Motor neuron (in vitro differentiated cells): ENCODE data around the gene NCKAP5. TPM values are rescaled to one million over a fixed set of nuclear protein-coding genes. Genes with fewer than 3 reads are reported as not detected.
A peak's percentile ranks its signal among the peaks of the same experiment; 100 is the strongest.
"Not testable (repeated sequence)": the region's sequence is repeated elsewhere in the genome, so short reads cannot be mapped to it uniquely, and the experiment has no call there.

ENCODE experiments used
- ATAC-seq, 8 experiments: fragments of 200-7000 bp; cut with Tn5 transposase; replicated peaks in 6 of 8; 2 replicates each; pipeline ENCODE4 v1.8.0; 2021; ENCODE audit warnings: mild to moderate bottlenecking in 8 of 8, moderate library complexity in 8 of 8
- H3K27ac ChIP-seq, 2 donors: fragments of 250-450 bp; sonication (Bioruptor Pico); 2 replicates each; pipeline ENCODE4 v1.9.0; 2021; ENCODE audit warnings: antibody characterized with exemption in 2 of 2, mild to moderate bottlenecking in 2 of 2, moderate library complexity in 1 of 2
- H3K4me1 ChIP-seq, 2 donors: fragments of 250-450 bp; sonication (Bioruptor Pico); replicated peaks in 1 of 2; 2 replicates each; pipeline ENCODE4 v1.6.1; 2021; ENCODE audit warnings: antibody characterized with exemption in 2 of 2, mild to moderate bottlenecking in 2 of 2, moderate library complexity in 1 of 2
- H3K4me3 ChIP-seq, 5 donors: fragments of 250-450 bp; sonication (Bioruptor Pico); 2 replicates each; pipeline ENCODE4 v1.9.0; 2021; ENCODE audit warnings: antibody characterized with exemption in 5 of 5, mild to moderate bottlenecking in 5 of 5, moderate library complexity in 4 of 5
- WGBS, 10 experiments: fragments of 450-650 bp; shearing (Covaris generic); methylation state at CpG; one replicate each; pipeline ENCODE4 v1.0.0; 2022; 5-methylcytosine and 5-hydroxymethylcytosine counted together
- in situ Hi-C, 9 experiments: fragments of 400-800 bp; cut with MboI; loops; one replicate each; pipeline ENCODE4 v1.15.0; 2021; ENCODE audit warnings: low sequenced_read_pairs in 9 of 9, low pct_unique_long_range_greater_than_20kb in 2 of 9; ENCODE audit not compliant: unreplicated experiment in 9 of 9
- total RNA-seq, 8 experiments: library from RNA; unstranded; fragments of 300-600 nt; gene quantifications; 2 replicates each; pipeline versions ENCODE4 v1.2.3 to v1.2.4, GENCODE V29; 2022

Gene NCKAP5
- total RNA-seq, 8 experiments from 2014 or later: 0.66 to 16.2 (median 5.9) TPM

- ATAC-seq: peak in 4 of 8 experiments; percentile 18 to 73 (median 49)
- peaks cover 7 to 12% of the 10 kb centered on the region in 2 donors for H3K4me1 ChIP-seq
- 33 to 88% (median 77%) methylated on average over 1 to 9 of the region's 9 CpGs; no CpG with 5 or more reads in 2 of the 10 experiments for WGBS, 10 experiments
- in situ Hi-C loops: no loop called here
- H3K27ac ChIP-seq: no peak overlapping the region
- H3K4me3 ChIP-seq: no peak overlapping the region
Measured at GRCh38 chr2:132725748-132726147, 842.5 kb downstream of the NCKAP5 start.

GRCh38 chr2:132725148-132725547, 843.1 kb downstream of the NCKAP5 start:
- peaks cover 7 to 8% of the 10 kb centered on the region in 2 donors for H3K4me1 ChIP-seq
- in situ Hi-C loops: no loop called here
- H3K4me3 ChIP-seq: no peak overlapping the region
- H3K27ac ChIP-seq: no peak overlapping the region
- WGBS, 10 experiments: 40 to 100% (median 82%) methylated on average over 1 of the region's 1 CpG; no CpG with 5 or more reads in 6 of the 10 experiments
- peak in 2 of 8 experiments; percentile 8 to 68 for ATAC-seq

GRCh38 chr2:132721938-132722337, 846.3 kb downstream of the NCKAP5 start:
- WGBS, 10 experiments: 71 to 100% (median 94%) methylated on average over 2 of the region's 2 CpGs; no CpG with 5 or more reads in 3 of the 10 experiments
- in situ Hi-C loops: no loop called here
- no peak overlapping the region for H3K4me3 ChIP-seq
- ATAC-seq: no peak
- H3K27ac ChIP-seq: no peak overlapping the region
- H3K4me1 ChIP-seq: peaks cover 8 to 11% of the 10 kb centered on the region in 2 donors

GRCh38 chr2:132720393-132720792, 847.9 kb downstream of the NCKAP5 start:
- peaks cover 5 to 16% of the 10 kb centered on the region in 2 donors for H3K4me1 ChIP-seq
- H3K27ac ChIP-seq: no peak overlapping the region
- no peak for ATAC-seq
- in situ Hi-C loops: no loop called here
- no peak overlapping the region for H3K4me3 ChIP-seq
- WGBS, 10 experiments: 0 to 100% (median 76%) methylated on average over 1 to 2 of the region's 4 CpGs; no CpG with 5 or more reads in 3 of the 10 experiments

GRCh38 chr2:132719480-132719879, 848.8 kb downstream of the NCKAP5 start:
- Histone ChIP-seq H3K27ac (no peak overlapping the region), H3K4me1 (peaks cover 0 to 15% of the 10 kb centered on the region in 2 donors), H3K4me3 (no peak overlapping the region)
- in situ Hi-C loops: no loop called here
- 33 to 100% (median 93%) methylated on average over 1 to 5 of the region's 9 CpGs; no CpG with 5 or more reads in 4 of the 10 experiments for WGBS, 10 experiments
- ATAC-seq: no peak

- in situ Hi-C loops: no loop called here
- Histone ChIP-seq H3K4me1 (peaks cover 0 to 10% of the 10 kb centered on the region in 2 donors), H3K27ac (no peak overlapping the region), H3K4me3 (no peak overlapping the region)
- peak in 1 of 8 experiments; percentile 7 for ATAC-seq
- 50 to 100% (median 80%) methylated on average over 1 to 2 of the region's 2 CpGs; no CpG with 5 or more reads in 3 of the 10 experiments for WGBS, 10 experiments
Measured at GRCh38 chr2:132716954-132717353, 851.3 kb downstream of the NCKAP5 start.

- Histone ChIP-seq H3K4me3 (no peak overlapping the region), H3K27ac (no peak overlapping the region), H3K4me1 (peaks cover 0 to 10% of the 10 kb centered on the region in 2 donors)
- whole genome bisulfite sequencing, 10 experiments: 23 to 100% (median 81%) methylated on average over 1 to 6 of the region's 7 CpGs
- in situ Hi-C loops: no loop called here
- peak in 1 of 8 experiments; percentile 50 for ATAC-seq
Measured at GRCh38 chr2:132715386-132716351, 852.6 kb downstream of the NCKAP5 start.

- in situ Hi-C loops: no loop called here
- no peak overlapping the region for H3K4me3 ChIP-seq
- peaks cover 2 to 8% of the 10 kb centered on the region in 2 donors for H3K4me1 ChIP-seq
- no peak overlapping the region for H3K27ac ChIP-seq
- WGBS, 10 experiments: 65 to 100% (median 94%) methylated on average over 1 to 4 of the region's 4 CpGs; no CpG with 5 or more reads in 1 of the 10 experiments
- ATAC-seq: no peak
Measured at GRCh38 chr2:132703396-132703795, 864.9 kb downstream of the NCKAP5 start.

GRCh38 chr2:132701810-132702209, 866.5 kb downstream of the NCKAP5 start:
- WGBS, 10 experiments: 6 to 100% (median 91%) methylated on average over 1 to 2 of the region's 2 CpGs; no CpG with 5 or more reads in 2 of the 10 experiments
- no peak overlapping the region for H3K4me3 ChIP-seq
- in situ Hi-C loops: no loop called here
- peaks cover 2 to 8% of the 10 kb centered on the region in 2 donors for H3K4me1 ChIP-seq
- no peak for ATAC-seq
- H3K27ac ChIP-seq: no peak overlapping the region

- ATAC-seq, H3K27ac ChIP-seq, in situ Hi-C loops, H3K4me3 ChIP-seq, H3K4me1 ChIP-seq: not testable (repeated sequence)
- no CpG with 5 or more reads among the region's 2 CpGs for WGBS, 10 experiments
Measured at GRCh38 chr2:132699802-132700201, 868.5 kb downstream of the NCKAP5 start.

- in situ Hi-C loops, H3K27ac ChIP-seq: not testable (repeated sequence)
Measured at GRCh38 chr2:132698347-132698746, 869.9 kb downstream of the NCKAP5 start.

GRCh38 chr2:132697556-132698205, 870.6 kb downstream of the NCKAP5 start:
- in situ Hi-C loops: no loop called here
- WGBS, 10 experiments: 42 to 100% (median 68%) methylated on average over 1 to 4 of the region's 4 CpGs
- Histone ChIP-seq H3K4me3 (no peak overlapping the region), H3K27ac (no peak overlapping the region), H3K4me1 (no peaks in the 10 kb centered on the region)
- peak in 1 of 8 experiments; percentile 29 for ATAC-seq

More at GRCh38 chr2:132698347-132698746, 869.9 kb downstream of the NCKAP5 start:
- 38 to 100% (median 56%) methylated on average over 2 of the region's 3 CpGs; no CpG with 5 or more reads in 3 of the 10 experiments for WGBS, 10 experiments
- ATAC-seq, H3K4me1 ChIP-seq, H3K4me3 ChIP-seq: not testable (repeated sequence)

GRCh38 chr2:132692816-132693215, 875.4 kb downstream of the NCKAP5 start:
- Histone ChIP-seq H3K4me3 (no peak overlapping the region), H3K4me1 (peaks cover 0 to 1% of the 10 kb centered on the region in 2 donors), H3K27ac (no peak overlapping the region)
- in situ Hi-C loops: no loop called here
- WGBS, 10 experiments: 25 to 100% (median 81%) methylated on average over 1 of the region's 1 CpG; no CpG with 5 or more reads in 2 of the 10 experiments
- ATAC-seq: no peak
